Neural progenitor cell (in vitro differentiated cells): ENCODE measurements around the gene PTPRJ.

Source experiments
- EZH2 ChIP-seq: fragments of 200-600 bp; sonication (generic); IDR thresholded peaks from 2 replicates; pipeline ENCODE4 v1.6.1; 2017; ENCODE audit warnings: antibody characterized with exemption, mild to moderate bottlenecking, moderate library complexity
- TF ChIP-seq, protein P1 (sequence below): fragments of 200-600 bp; sonication (generic); IDR thresholded peaks from 2 replicates; pipeline ENCODE4 v1.5.1; 2017; ENCODE audit warnings: antibody characterized with exemption, mild to moderate bottlenecking

DNA sequence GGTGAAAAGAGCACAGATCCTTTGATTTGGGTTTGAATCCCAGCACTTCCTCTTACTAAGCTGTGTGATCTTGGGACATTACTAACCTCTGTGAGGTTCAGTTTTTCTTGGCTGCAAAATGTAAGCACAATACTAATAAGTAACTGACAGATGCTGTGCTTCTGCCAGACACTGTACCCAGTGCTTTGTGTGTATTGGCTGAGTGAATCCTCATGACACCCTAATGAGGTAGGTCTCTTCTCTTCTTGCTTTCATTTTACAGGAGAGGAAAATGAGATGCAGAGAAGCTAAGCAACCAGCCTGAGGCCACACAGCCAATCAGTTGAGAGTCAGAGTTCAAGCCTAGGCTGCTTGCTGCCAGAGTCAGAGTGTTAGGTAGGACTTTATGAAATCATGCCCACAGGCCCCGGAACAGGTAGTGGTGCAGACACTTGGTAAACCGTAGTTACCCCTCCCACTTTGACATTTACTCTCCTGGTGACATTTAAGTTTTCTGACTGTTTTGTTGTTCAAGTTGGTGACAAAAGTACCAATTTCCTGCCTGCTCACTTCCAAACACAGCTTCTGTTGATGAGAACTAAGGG lies 21.2 kb downstream of the PTPRJ start:
- TF ChIP-seq, protein P1, sequence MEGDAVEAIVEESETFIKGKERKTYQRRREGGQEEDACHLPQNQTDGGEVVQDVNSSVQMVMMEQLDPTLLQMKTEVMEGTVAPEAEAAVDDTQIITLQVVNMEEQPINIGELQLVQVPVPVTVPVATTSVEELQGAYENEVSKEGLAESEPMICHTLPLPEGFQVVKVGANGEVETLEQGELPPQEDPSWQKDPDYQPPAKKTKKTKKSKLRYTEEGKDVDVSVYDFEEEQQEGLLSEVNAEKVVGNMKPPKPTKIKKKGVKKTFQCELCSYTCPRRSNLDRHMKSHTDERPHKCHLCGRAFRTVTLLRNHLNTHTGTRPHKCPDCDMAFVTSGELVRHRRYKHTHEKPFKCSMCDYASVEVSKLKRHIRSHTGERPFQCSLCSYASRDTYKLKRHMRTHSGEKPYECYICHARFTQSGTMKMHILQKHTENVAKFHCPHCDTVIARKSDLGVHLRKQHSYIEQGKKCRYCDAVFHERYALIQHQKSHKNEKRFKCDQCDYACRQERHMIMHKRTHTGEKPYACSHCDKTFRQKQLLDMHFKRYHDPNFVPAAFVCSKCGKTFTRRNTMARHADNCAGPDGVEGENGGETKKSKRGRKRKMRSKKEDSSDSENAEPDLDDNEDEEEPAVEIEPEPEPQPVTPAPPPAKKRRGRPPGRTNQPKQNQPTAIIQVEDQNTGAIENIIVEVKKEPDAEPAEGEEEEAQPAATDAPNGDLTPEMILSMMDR, result no peak
- TF ChIP-seq EZH2, result no peak
